Measurements from ENCODE around the gene UBE2Z. TPM values are rescaled to one million over a fixed set of nuclear protein-coding genes. Genes with fewer than 3 reads are reported as not detected.

The UBE2Z gene
- total and polyA plus RNA-seq, 2 of the 13 experiments (the other 11 are each of a cell fraction or from before 2014, with no cell fraction given): 63.2 to 122 TPM

DNA sequence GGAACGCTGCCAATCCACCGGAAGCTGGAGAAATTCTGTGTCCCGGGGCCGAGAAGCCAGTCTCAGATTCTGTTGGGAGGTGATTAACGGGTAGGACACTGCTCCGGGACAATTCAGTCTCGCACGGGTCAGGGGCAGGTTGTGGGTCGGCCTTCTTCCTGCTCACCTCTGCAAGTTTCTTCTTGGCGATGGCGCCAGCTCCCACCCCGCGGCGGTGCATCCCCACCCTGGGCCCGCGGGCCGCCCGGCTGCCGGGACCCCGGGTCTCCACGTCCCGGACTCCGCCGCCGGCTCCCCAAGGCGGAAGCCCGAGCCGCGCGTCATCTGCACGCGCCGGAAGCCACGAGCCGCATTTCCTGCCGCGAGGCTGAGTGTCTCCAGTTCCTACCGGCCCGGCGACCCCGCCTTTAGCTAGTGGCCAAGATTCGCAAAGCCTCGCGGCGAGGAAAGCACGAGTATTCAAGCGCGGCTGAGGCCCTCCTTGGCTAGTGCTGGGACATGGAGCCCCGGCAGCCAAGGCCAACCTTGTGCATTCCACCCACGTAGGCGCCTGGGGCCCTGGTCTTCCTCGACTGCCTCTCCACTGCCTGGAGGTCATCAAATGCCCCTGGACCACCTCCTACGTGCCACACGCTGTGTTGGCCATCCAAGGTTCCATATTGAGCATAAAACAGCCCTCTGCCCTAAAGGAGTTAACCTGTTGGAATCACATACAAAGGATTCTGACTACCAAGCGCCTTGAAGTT, 36.5 kb downstream of the UBE2Z start, which contains the start of gene SNF8 (continued):
- peak; percentile 70; the same call in 1 of the 2 replicates for TF ChIP-seq ZNF678 (CRISPR knock-in tag; IDR thresholded peaks at IDR 0.05)
- peak; percentile 93 for TF ChIP-seq ZBTB42 (CRISPR knock-in tag; IDR thresholded peaks at IDR 0.05)
- TF ChIP-seq MLLT10 (CRISPR knock-in tag; IDR thresholded peaks at IDR 0.05): no peak
- no peak for TF ChIP-seq ZNF326 (CRISPR knock-in tag; IDR thresholded peaks at IDR 0.05; ENCODE audit: borderline replicate concordance)
- peak; percentile 89 for TF ChIP-seq MEIS2 (CRISPR knock-in tag; IDR thresholded peaks at IDR 0.05)
- TF ChIP-seq ZNF781 (CRISPR knock-in tag; IDR thresholded peaks at IDR 0.05; ENCODE audit: borderline replicate concordance, not compliant biosample characterization): peak; percentile 98
- peak; percentile 85 for TF ChIP-seq ZNF274 (CRISPR knock-in tag; IDR thresholded peaks at IDR 0.05)
- TF ChIP-seq, protein P1, sequence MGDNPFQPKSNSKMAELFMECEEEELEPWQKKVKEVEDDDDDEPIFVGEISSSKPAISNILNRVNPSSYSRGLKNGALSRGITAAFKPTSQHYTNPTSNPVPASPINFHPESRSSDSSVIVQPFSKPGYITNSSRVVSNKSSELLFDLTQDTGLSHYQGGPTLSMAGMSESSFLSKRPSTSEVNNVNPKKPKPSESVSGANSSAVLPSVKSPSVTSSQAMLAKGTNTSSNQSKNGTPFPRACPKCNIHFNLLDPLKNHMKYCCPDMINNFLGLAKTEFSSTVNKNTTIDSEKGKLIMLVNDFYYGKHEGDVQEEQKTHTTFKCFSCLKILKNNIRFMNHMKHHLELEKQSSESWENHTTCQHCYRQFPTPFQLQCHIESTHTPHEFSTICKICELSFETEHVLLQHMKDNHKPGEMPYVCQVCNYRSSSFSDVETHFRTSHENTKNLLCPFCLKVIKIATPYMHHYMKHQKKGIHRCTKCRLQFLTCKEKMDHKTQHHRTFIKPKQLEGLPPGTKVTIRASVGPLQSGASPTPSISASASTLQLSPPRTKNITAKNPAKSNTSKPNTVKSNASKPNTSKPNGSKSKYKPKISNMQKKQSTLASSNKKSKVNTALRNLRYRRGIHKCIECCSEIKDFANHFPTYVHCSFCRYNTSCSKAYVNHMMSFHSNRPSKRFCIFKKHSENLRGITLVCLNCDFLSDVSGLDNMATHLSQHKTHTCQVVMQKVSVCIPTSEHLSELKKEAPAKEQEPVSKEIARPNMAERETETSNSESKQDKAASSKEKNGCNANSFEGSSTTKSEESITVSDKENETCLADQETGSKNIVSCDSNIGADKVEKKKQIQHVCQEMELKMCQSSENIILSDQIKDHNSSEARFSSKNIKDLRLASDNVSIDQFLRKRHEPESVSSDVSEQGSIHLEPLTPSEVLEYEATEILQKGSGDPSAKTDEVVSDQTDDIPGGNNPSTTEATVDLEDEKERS (CRISPR knock-in tag; IDR thresholded peaks at IDR 0.05): peak; percentile 95
- TF ChIP-seq, protein P2, sequence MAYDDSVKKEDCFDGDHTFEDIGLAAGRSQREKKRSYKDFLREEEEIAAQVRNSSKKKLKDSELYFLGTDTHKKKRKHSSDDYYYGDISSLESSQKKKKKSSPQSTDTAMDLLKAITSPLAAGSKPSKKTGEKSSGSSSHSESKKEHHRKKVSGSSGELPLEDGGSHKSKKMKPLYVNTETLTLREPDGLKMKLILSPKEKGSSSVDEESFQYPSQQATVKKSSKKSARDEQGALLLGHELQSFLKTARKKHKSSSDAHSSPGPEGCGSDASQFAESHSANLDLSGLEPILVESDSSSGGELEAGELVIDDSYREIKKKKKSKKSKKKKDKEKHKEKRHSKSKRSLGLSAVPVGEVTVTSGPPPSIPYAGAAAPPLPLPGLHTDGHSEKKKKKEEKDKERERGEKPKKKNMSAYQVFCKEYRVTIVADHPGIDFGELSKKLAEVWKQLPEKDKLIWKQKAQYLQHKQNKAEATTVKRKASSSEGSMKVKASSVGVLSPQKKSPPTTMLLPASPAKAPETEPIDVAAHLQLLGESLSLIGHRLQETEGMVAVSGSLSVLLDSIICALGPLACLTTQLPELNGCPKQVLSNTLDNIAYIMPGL (CRISPR knock-in tag; IDR thresholded peaks at IDR 0.05; ENCODE audit: borderline replicate concordance in 1 of 2, low read depth in 1 of 2): peak; percentile 86 to 93
- TF ChIP-seq ZNF615 (CRISPR knock-in tag; IDR thresholded peaks at IDR 0.05; ENCODE audit: borderline replicate concordance): no peak
- TF ChIP-seq, protein P3, sequence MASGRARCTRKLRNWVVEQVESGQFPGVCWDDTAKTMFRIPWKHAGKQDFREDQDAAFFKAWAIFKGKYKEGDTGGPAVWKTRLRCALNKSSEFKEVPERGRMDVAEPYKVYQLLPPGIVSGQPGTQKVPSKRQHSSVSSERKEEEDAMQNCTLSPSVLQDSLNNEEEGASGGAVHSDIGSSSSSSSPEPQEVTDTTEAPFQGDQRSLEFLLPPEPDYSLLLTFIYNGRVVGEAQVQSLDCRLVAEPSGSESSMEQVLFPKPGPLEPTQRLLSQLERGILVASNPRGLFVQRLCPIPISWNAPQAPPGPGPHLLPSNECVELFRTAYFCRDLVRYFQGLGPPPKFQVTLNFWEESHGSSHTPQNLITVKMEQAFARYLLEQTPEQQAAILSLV (CRISPR knock-in tag; IDR thresholded peaks at IDR 0.05; ENCODE audit: borderline replicate concordance): peak; percentile 99
- peak; percentile 58; the same call in 1 of the 2 replicates for TF ChIP-seq ZSCAN25 (CRISPR knock-in tag; IDR thresholded peaks at IDR 0.05)
- TF ChIP-seq, protein P4, sequence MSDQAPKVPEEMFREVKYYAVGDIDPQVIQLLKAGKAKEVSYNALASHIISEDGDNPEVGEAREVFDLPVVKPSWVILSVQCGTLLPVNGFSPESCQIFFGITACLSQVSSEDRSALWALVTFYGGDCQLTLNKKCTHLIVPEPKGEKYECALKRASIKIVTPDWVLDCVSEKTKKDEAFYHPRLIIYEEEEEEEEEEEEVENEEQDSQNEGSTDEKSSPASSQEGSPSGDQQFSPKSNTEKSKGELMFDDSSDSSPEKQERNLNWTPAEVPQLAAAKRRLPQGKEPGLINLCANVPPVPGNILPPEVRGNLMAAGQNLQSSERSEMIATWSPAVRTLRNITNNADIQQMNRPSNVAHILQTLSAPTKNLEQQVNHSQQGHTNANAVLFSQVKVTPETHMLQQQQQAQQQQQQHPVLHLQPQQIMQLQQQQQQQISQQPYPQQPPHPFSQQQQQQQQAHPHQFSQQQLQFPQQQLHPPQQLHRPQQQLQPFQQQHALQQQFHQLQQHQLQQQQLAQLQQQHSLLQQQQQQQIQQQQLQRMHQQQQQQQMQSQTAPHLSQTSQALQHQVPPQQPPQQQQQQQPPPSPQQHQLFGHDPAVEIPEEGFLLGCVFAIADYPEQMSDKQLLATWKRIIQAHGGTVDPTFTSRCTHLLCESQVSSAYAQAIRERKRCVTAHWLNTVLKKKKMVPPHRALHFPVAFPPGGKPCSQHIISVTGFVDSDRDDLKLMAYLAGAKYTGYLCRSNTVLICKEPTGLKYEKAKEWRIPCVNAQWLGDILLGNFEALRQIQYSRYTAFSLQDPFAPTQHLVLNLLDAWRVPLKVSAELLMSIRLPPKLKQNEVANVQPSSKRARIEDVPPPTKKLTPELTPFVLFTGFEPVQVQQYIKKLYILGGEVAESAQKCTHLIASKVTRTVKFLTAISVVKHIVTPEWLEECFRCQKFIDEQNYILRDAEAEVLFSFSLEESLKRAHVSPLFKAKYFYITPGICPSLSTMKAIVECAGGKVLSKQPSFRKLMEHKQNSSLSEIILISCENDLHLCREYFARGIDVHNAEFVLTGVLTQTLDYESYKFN (CRISPR knock-in tag; conservative IDR thresholded peaks at IDR 0.05): peak; percentile 62
- peak; percentile 45; the same call in 1 of the 2 replicates for TF ChIP-seq ZNF777 (CRISPR knock-in tag; IDR thresholded peaks at IDR 0.05)
- no peak for TF ChIP-seq ZNF746 (CRISPR knock-in tag; IDR thresholded peaks at IDR 0.05)
- no peak for TF ChIP-seq ZNF562 (CRISPR knock-in tag; IDR thresholded peaks at IDR 0.05; ENCODE audit: borderline replicate concordance)
- TF ChIP-seq HHEX (CRISPR knock-in tag; IDR thresholded peaks at IDR 0.05): no peak

All from HepG2 (cell line).